ENCODE measurements around the gene TPRX2. TPM values are rescaled to one million over a fixed set of nuclear protein-coding genes. Genes with fewer than 3 reads are reported as not detected.

Gene TPRX2
- total and polyA plus RNA-seq, 2 of the 13 experiments (the other 11 are each of a cell fraction or from before 2014, with no cell fraction given) = not detected

DNA sequence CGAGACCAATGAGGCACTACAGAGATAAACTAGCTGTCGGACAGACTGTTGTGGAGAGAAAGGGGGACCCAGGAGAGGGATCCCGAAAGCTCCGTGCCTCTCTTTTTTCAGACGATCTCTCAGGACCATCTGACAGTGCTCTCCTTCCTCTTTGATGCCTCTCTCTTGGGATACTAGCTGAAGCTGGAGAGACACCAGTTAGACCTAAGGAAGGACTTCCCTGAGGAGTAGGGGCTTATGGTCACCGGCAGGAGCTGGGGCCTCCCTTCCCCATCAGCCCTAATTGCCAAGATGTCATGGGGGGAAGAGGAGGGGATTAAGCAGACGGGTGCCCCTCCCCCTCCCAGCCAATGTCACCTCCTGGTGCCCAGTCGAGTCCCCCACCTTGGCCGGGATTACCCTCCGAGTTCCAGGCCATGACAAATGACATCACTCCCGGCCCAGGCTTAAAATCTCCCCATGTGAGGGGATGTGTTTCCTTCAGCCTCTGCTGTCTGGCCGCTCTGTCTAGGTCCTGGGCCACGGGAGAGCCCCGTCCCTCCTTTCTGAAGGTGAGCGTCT is 37.5 kb upstream of the TPRX2 start, which contains the start of gene CRX:
Gene CRX, plus strand, starts transcription at position 478 of the 561 bp plus-strand sequence. CDS start 12,507 bp downstream, outside the sequence.
- Histone ChIP-seq H3K36me3 (replicated peaks in 1 of 2; ENCODE audit: control insufficient read depth in 1 of 2, insufficient read depth in 2 of 2, low read length in 2 of 2) (no peaks in the 10 kb centered on the region), H3K79me2 (ENCODE audit: insufficient read depth, low read length) (no peaks in the 10 kb centered on the region)
- no TSS peak for BruUV-seq (replicated peaks)

DNA sequence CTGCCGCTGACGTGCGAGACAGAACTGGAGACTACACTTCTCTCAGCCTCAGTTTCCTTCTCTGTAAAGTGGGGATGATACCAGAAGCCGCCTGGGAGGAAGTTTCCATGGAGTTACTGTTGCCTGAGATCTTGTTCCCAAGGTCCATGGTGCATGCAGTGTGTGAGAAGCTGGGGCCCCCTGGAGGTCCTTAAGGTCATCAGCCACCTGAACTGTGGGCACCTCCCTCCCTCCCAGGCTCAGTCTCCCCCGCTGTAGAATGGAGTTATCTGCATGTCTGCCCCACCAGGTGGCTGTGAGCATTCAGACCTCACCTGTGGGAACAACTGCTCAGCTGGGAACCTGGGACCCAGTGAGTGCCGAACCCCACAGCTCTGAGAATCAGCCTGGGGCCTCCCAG is 34.6 kb upstream of the TPRX2 start:
- TF ChIP-seq MATR3 (CRISPR knock-in tag; IDR thresholded peaks at IDR 0.05) (no peak), REXO4 (CRISPR knock-in tag; IDR thresholded peaks at IDR 0.05; ENCODE audit: borderline replicate concordance) (no peak), TRIM24 (CRISPR knock-in tag; IDR thresholded peaks at IDR 0.05) (no peak), GPN1 (CRISPR knock-in tag; IDR thresholded peaks at IDR 0.05; ENCODE audit: borderline replicate concordance) (no peak), CC2D1A (CRISPR knock-in tag; IDR thresholded peaks at IDR 0.05) (no peak), RBFOX2 (IDR thresholded peaks at IDR 0.05; ENCODE audit: low read depth, low read length) (no peak), ZSCAN30 (CRISPR knock-in tag; IDR thresholded peaks at IDR 0.05) (no peak), SKI (IDR thresholded peaks at IDR 0.05; ENCODE audit: partially characterized antibody) (no peak), ZNF558 (CRISPR knock-in tag; IDR thresholded peaks at IDR 0.05; ENCODE audit: borderline replicate concordance) (no peak)
- TF ChIP-seq, protein P1, sequence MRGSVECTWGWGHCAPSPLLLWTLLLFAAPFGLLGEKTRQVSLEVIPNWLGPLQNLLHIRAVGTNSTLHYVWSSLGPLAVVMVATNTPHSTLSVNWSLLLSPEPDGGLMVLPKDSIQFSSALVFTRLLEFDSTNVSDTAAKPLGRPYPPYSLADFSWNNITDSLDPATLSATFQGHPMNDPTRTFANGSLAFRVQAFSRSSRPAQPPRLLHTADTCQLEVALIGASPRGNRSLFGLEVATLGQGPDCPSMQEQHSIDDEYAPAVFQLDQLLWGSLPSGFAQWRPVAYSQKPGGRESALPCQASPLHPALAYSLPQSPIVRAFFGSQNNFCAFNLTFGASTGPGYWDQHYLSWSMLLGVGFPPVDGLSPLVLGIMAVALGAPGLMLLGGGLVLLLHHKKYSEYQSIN (CRISPR knock-in tag; IDR thresholded peaks at IDR 0.05; ENCODE audit: borderline replicate concordance) = no peak
- TF ChIP-seq, protein P2, sequence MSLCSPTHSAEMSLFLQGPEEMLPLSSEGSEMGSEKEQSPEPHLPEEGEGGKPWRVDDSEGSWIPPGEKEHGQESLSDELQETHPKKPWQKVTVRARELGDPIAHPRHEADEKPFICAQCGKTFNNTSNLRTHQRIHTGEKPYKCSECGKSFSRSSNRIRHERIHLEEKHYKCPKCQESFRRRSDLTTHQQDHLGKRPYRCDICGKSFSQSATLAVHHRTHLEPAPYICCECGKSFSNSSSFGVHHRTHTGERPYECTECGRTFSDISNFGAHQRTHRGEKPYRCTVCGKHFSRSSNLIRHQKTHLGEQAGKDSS (CRISPR knock-in tag; IDR thresholded peaks at IDR 0.05; ENCODE audit: borderline replicate concordance, low read depth) = no peak
- TF ChIP-seq, protein P3, sequence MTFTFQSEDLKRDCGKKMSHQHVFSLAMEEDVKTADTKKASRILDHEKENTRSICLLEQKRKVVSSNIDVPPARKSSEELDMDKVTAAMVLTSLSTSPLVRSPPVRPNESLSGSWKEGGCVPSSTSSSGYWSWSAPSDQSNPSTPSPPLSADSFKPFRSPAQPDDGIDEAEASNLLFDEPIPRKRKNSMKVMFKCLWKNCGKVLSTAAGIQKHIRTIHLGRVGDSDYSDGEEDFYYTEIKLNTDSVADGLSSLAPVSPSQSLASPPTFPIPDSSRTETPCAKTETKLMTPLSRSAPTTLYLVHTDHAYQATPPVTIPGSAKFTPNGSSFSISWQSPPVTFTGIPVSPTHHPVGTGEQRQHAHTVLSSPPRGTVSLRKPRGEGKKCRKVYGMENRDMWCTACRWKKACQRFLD (CRISPR knock-in tag; IDR thresholded peaks at IDR 0.05; ENCODE audit: borderline replicate concordance) = no peak
- Histone ChIP-seq H3K79me2 (ENCODE audit: insufficient read depth, low read length) (no peaks in the 10 kb centered on the region), H3K4me2 (ENCODE audit: low read depth, low read length) (no peak overlapping the region), H3K27me3 (ENCODE audit: control insufficient read depth in 1 of 2, insufficient read depth in 2 of 2, low read length in 2 of 2) (peaks cover 2 to 23% of the 10 kb centered on the region in 2 experiments; a peak in 3 of 5 replicates), H2AFZ (ENCODE audit: low read length) (no peak overlapping the region), H4K20me1 (ENCODE audit: insufficient read depth, low read length) (no peaks in the 10 kb centered on the region), H3K27ac (ENCODE audit: extremely low read length, insufficient read depth, low read length) (no peak overlapping the region), H3K9me3 (ENCODE audit: low read length) (no peaks in the 10 kb centered on the region), H3K9ac (ENCODE audit: insufficient read depth, low read depth, low read length) (no peak overlapping the region), H3K4me3 (replicated peaks in 1 of 3; ENCODE audit: insufficient read depth in 1 of 3, low read depth in 2 of 3, low read length in 3 of 3) (no peak overlapping the region), H3K36me3 (replicated peaks in 1 of 2; ENCODE audit: control insufficient read depth in 1 of 2, insufficient read depth in 2 of 2, low read length in 2 of 2) (no peaks in the 10 kb centered on the region), H3K4me1 (ENCODE audit: insufficient read depth, low read length) (peaks cover 16% of the 10 kb centered on the region; the same call in 1 of the 2 replicates)
- intact Hi-C loops (cut with micrococcal nuclease; ENCODE audit: unreplicated experiment) = no loop called here
- WGBS (ENCODE audit: low lambda C conversion rate) = 26% methylated on average over 3 of the region's 6 CpGs
- FAIRE-seq (no peak), DNase-seq (ENCODE audit: low spot score) (no peak), ATAC-seq (0 out of 3 replicates have a peak, but pooled peaks have one; percentile 23)
- CTCF ChIA-PET (ENCODE audit: low intra/inter-chr PET ratio, low total read pairs) = interaction anchor here (0.7 kb wide), 1 partner anchor 34 kb away, joined by 3 read pairs; no protein-coding TSS in a partner anchor
- POLR2A ChIA-PET = no interaction called here
- no TSS peak for BruUV-seq (replicated peaks)
- in situ Hi-C loops (cut with HindIII; ENCODE audit: extremely low pct_ligation_motif_present, low pct_unique_long_range_greater_than_20kb) = no loop called here

More for the DNA sequence above, 37.5 kb upstream of the TPRX2 start, which contains the start of gene CRX:
- H3K4me3 ChIP-seq (replicated peaks in 1 of 3; ENCODE audit: insufficient read depth in 1 of 3, low read depth in 2 of 3, low read length in 3 of 3) = no peak within 1 kb of the TSS
- TF ChIP-seq ZNF614 (CRISPR knock-in tag; IDR thresholded peaks at IDR 0.05; ENCODE audit: borderline replicate concordance) = no peak
- no peak for TF ChIP-seq ZNF746 (CRISPR knock-in tag; IDR thresholded peaks at IDR 0.05)
- no peak for TF ChIP-seq NR2F1 (CRISPR knock-in tag; IDR thresholded peaks at IDR 0.05)
- DNase-seq (ENCODE audit: low spot score) (no peak), FAIRE-seq (no peak), ATAC-seq (no peak)
- no peak within 1 kb of the TSS for H3K9ac ChIP-seq (ENCODE audit: insufficient read depth, low read depth, low read length)
- no peak within 1 kb of the TSS for H3K27ac ChIP-seq (ENCODE audit: extremely low read length, insufficient read depth, low read length)
- H4K20me1 ChIP-seq (ENCODE audit: insufficient read depth, low read length) = no peaks in the 10 kb centered on the region
- H3K4me1 ChIP-seq (ENCODE audit: insufficient read depth, low read length) = peaks cover 16% of the 10 kb centered on the region; the same call in 1 of the 2 replicates
- H2AFZ ChIP-seq (ENCODE audit: low read length) = no peak within 1 kb of the TSS
- H3K4me2 ChIP-seq (ENCODE audit: low read depth, low read length) = no peak within 1 kb of the TSS
- intact Hi-C loops (cut with micrococcal nuclease; ENCODE audit: unreplicated experiment) (no loop called here), in situ Hi-C loops (cut with HindIII; ENCODE audit: extremely low pct_ligation_motif_present, low pct_unique_long_range_greater_than_20kb) (no loop called here)
- WGBS (ENCODE audit: low lambda C conversion rate) = 17% methylated on average over 15 of the region's 15 CpGs
- H3K27me3 ChIP-seq (ENCODE audit: control insufficient read depth in 1 of 2, insufficient read depth in 2 of 2, low read length in 2 of 2) = peaks cover 2 to 26% of the 10 kb centered on the region in 2 experiments; a peak in 3 of 5 replicates
- H3K9me3 ChIP-seq (ENCODE audit: low read length) = no peaks in the 10 kb centered on the region
- CTCF ChIA-PET (ENCODE audit: low intra/inter-chr PET ratio, low total read pairs) = no interaction called here
- POLR2A ChIA-PET = no interaction called here
